K562 (cell line): ENCODE results near the gene BSCL2. TPM values are rescaled to one million over a fixed set of nuclear protein-coding genes. Genes with fewer than 3 reads are reported as not detected.

Experiments
- CXXC5 ChIP-seq: fragments of 250-450 bp; sonication (Bioruptor Pico); IDR thresholded peaks from 2 replicates; pipeline ENCODE4 v1.8.0; 2022; ENCODE audit warnings: inconsistent platforms, mild to moderate bottlenecking, moderate library complexity
- FUS ChIP-seq: fragments of 200-400 bp; formaldehyde crosslinking; optimal IDR thresholded peaks from 2 replicates; pipeline ENCODE3; 2017; ENCODE audit warnings: low read depth, low read length
- GABPA ChIP-seq: fragments of 200-800 bp; sonication (Bioruptor generic); conservative IDR thresholded peaks from 2 replicates; pipeline ENCODE4 v1.6.1; 2016; ENCODE audit warnings: low read depth, missing genetic modification characterization, missing compliant biosample characterization
- HNRNPLL ChIP-seq: fragments of 200-400 bp; formaldehyde crosslinking; IDR thresholded peaks from 2 replicates; pipeline ENCODE4 v1.6.1; 2017; ENCODE audit warnings: low read length, low read depth, mild to moderate bottlenecking; ENCODE audit not compliant: poor library complexity, severe bottlenecking
- KLF16 ChIP-seq: IDR thresholded peaks from 2 replicates; pipeline ENCODE4 v1.6.1; 2016; ENCODE audit warnings: antibody characterized with exemption
- MYC ChIP-seq, 2 experiments: fragments of 250-450 bp in 1 of 2; sonication (Bioruptor Pico) in 1 of 2; IDR thresholded peaks; 2 replicates each; pipeline versions ENCODE4 v1.5.1 to v1.6.1; 2012 to 2021; ENCODE audit warnings: low read depth in 2 of 2, borderline replicate concordance in 1 of 2, improper control_type of control experiment in 1 of 2, low read length in 1 of 2, mild to moderate bottlenecking in 1 of 2, moderate library complexity in 1 of 2
- NFXL1 ChIP-seq: fragments of 450-650 bp; formaldehyde crosslinking; IDR thresholded peaks from 2 replicates; pipeline ENCODE4 v1.4.0; 2021; ENCODE audit warnings: mild to moderate bottlenecking
- POLR2G ChIP-seq: fragments of 200-400 bp; formaldehyde crosslinking; IDR thresholded peaks from 2 replicates; pipeline ENCODE4 v1.6.1; 2017; ENCODE audit warnings: low read depth, mild to moderate bottlenecking, antibody characterized with exemption, low read length, moderate library complexity
- PTBP1 ChIP-seq: fragments of 200-400 bp; formaldehyde crosslinking; IDR thresholded peaks from 2 replicates; pipeline ENCODE4 v1.6.1; 2017; ENCODE audit warnings: low read depth, low read length
- SMARCB1 ChIP-seq: IDR thresholded peaks from 2 replicates; pipeline ENCODE4 v1.6.1; 2011; ENCODE audit warnings: improper control_type of control experiment, low read depth; ENCODE audit not compliant: insufficient read length
- SP2 ChIP-seq: IDR thresholded peaks from 2 replicates; pipeline ENCODE4 v1.6.1; 2011; ENCODE audit warnings: mild to moderate bottlenecking, low read depth, low read length, moderate library complexity; ENCODE audit not compliant: poor library complexity, severe bottlenecking; ENCODE audit errors: extremely low read depth
- ZEB2 ChIP-seq: fragments of 450-650 bp; IDR thresholded peaks from 2 replicates; pipeline ENCODE4 v1.6.1; 2016
- ZFP36 ChIP-seq: fragments of 150-350 bp; IDR thresholded peaks from 2 replicates; pipeline ENCODE4 v1.6.1; 2018; ENCODE audit warnings: low read length, low read depth; ENCODE audit not compliant: partially characterized antibody
- ZNF133 ChIP-seq: fragments of 250-450 bp; sonication (Bioruptor Pico); IDR thresholded peaks from 2 replicates; pipeline ENCODE4 v1.4.0; 2020; ENCODE audit warnings: mild to moderate bottlenecking
- ZNF134 ChIP-seq: fragments of 250-450 bp; sonication (Bioruptor Pico); conservative IDR thresholded peaks from 2 replicates; pipeline ENCODE4 v1.4.0; 2020
- ZNF143 ChIP-seq: sonication (generic); formaldehyde crosslinking; IDR thresholded peaks from 2 replicates; pipeline ENCODE4 v1.9.0; 2022; ENCODE audit warnings: mild to moderate bottlenecking, missing genetic modification reagents
- ZNF224 ChIP-seq: sonication (generic); formaldehyde crosslinking; IDR thresholded peaks from 2 replicates; pipeline ENCODE4 v1.8.0; 2022; ENCODE audit warnings: mild to moderate bottlenecking, missing genetic modification reagents
- polyA plus RNA-seq, 8 experiments: library from polyadenylated mRNA; depleted of rRNA in 4 of 8; stranded (reverse) in 5 of 8; unstranded in 3 of 8; fragments of >200 nt; fragmentation: Nextera tagmentation in 2 of 8; fragmentation: Illumina TruSeq in 1 of 8; extraction: Ambion mirVana in 2 of 8; extraction: Trizol in 1 of 8; gene quantifications; 2 replicates each; pipeline versions ENCODE4 v1.2.1 to v1.2.3, GENCODE V29; 2011 to 2014; ENCODE audit warnings: inconsistent platforms in 1 of 8, missing spikeins in 1 of 8
- total RNA-seq, 7 experiments: library from RNA; depleted of rRNA in 6 of 7; stranded (reverse); fragments of >200 nt in 6 of 7; fragmentation: Illumina TruSeq in 2 of 7; extraction: Trizol in 2 of 7; gene quantifications; 2 replicates each; pipeline versions ENCODE4 v1.2.1 to v1.2.3, GENCODE V29; 2011 to 2021; ENCODE audit warnings: low replicate concordance in 1 of 7
- TF ChIP-seq, protein P1 (sequence below), 3 experiments: fragments of 200-800 bp in 1 of 3; fragments of 250-450 bp in 1 of 3; fragments of 450-650 bp in 1 of 3; sonication (Bioruptor Pico) in 1 of 3; sonication (Bioruptor generic) in 1 of 3; formaldehyde crosslinking in 1 of 3; IDR thresholded peaks; 2 replicates each; pipeline versions ENCODE4 v1.6.1 to v1.8.0; 2016 to 2022; ENCODE audit warnings: mild to moderate bottlenecking in 2 of 3, missing genetic modification characterization in 2 of 3, missing compliant biosample characterization in 1 of 3, moderate library complexity in 1 of 3
- TF ChIP-seq, protein P2 (sequence below): fragments of 250-450 bp; sonication (Bioruptor Pico); IDR thresholded peaks from 2 replicates; pipeline ENCODE4 v1.5.0; 2022; ENCODE audit warnings: mild to moderate bottlenecking
- TF ChIP-seq, protein P3 (sequence below): fragments of 250-450 bp; sonication (Bioruptor Pico); IDR thresholded peaks from 2 replicates; pipeline ENCODE4 v1.8.0; 2021; ENCODE audit warnings: mild to moderate bottlenecking, moderate library complexity

BSCL2 gene
- total and polyA plus RNA-seq, 9 of the 15 experiments (the other 6 are each of a cell fraction or from before 2014, with no cell fraction given), result 18.9 to 51.7 (median 35.2) TPM

DNA sequence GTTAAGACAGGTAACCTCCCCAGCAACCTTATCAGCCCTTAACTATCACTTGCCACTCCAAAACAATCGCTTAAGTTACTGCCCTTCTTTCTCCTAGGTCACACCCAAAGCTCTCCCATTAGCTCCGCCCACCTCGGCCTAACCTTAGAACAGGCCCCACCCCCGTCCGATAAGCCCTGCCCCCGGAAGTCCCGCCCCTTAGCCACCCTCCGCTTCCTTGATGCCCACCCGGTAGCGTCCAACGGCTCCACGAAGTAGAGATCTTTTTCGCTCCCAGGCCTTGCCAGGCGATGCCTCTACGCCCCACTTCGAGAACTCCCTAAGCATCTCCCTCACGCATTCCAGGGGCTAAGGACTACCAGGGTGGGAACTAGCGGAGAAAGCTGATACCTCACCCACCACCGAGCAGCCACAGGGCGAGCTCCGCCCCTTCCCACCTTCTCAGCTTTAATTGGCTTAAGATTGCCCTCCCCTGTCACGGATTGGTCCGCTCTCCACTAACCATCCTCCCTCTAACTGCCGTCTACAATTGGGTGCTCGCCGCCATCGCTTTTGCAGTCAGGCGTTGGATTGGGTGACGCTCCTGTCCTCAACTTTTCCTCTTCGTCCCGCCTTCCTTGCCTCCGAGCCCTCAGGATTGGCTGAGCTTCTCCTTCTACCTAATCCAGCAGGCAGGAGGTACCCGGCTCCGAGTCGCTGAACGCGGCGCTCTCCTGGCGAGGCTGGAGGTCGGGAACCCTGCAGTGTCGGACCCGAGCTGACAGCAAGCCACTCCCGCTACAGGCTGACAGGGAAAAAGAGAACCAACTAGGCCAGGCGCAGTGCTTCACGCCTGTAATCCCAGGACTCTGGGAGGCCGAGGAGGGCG is 46.7 kb upstream of the BSCL2 start, which contains the start of gene ZBTB3 (continued):
- TF ChIP-seq POLR2G (peak; percentile 96), MYC (IDR thresholded peaks at IDR 0.05; ENCODE audit: low read depth, low read length) (peak; percentile 13; the same call in 1 of the 2 replicates), MYC (CRISPR knock-in tag; IDR thresholded peaks at IDR 0.05; ENCODE audit: borderline replicate concordance, low read depth) (no peak; the same call in 1 of the 2 replicates), PTBP1 (no peak), HNRNPLL (no peak), SP2 (peak; percentile 95), KLF16 (no peak), ZNF143 (CRISPR knock-in tag) (no peak), ZNF224 (no peak), FUS (no peak), NFXL1 (CRISPR knock-in tag) (no peak), ZFP36 (peak; percentile 15), SMARCB1 (no peak), ZNF133 (CRISPR knock-in tag) (no peak), CXXC5 (CRISPR knock-in tag) (peak; percentile 56), GABPA (tag) (peak; percentile 96), ZEB2 (0 out of 2 replicates have a peak, but pooled peaks have one; percentile 39), ZNF134 (CRISPR knock-in tag) (0 out of 2 replicates have a peak, but pooled peaks have one; percentile 14)
- TF ChIP-seq, protein P1, sequence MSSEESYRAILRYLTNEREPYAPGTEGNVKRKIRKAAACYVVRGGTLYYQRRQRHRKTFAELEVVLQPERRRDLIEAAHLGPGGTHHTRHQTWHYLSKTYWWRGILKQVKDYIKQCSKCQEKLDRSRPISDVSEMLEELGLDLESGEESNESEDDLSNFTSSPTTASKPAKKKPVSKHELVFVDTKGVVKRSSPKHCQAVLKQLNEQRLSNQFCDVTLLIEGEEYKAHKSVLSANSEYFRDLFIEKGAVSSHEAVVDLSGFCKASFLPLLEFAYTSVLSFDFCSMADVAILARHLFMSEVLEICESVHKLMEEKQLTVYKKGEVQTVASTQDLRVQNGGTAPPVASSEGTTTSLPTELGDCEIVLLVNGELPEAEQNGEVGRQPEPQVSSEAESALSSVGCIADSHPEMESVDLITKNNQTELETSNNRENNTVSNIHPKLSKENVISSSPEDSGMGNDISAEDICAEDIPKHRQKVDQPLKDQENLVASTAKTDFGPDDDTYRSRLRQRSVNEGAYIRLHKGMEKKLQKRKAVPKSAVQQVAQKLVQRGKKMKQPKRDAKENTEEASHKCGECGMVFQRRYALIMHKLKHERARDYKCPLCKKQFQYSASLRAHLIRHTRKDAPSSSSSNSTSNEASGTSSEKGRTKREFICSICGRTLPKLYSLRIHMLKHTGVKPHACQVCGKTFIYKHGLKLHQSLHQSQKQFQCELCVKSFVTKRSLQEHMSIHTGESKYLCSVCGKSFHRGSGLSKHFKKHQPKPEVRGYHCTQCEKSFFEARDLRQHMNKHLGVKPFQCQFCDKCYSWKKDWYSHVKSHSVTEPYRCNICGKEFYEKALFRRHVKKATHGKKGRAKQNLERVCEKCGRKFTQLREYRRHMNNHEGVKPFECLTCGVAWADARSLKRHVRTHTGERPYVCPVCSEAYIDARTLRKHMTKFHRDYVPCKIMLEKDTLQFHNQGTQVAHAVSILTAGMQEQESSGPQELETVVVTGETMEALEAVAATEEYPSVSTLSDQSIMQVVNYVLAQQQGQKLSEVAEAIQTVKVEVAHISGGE (CRISPR knock-in tag; IDR thresholded peaks at IDR 0.05), result peak in 1 of 3 experiments; percentile 43; a peak in 1 of 6 replicates
- TF ChIP-seq, protein P2, sequence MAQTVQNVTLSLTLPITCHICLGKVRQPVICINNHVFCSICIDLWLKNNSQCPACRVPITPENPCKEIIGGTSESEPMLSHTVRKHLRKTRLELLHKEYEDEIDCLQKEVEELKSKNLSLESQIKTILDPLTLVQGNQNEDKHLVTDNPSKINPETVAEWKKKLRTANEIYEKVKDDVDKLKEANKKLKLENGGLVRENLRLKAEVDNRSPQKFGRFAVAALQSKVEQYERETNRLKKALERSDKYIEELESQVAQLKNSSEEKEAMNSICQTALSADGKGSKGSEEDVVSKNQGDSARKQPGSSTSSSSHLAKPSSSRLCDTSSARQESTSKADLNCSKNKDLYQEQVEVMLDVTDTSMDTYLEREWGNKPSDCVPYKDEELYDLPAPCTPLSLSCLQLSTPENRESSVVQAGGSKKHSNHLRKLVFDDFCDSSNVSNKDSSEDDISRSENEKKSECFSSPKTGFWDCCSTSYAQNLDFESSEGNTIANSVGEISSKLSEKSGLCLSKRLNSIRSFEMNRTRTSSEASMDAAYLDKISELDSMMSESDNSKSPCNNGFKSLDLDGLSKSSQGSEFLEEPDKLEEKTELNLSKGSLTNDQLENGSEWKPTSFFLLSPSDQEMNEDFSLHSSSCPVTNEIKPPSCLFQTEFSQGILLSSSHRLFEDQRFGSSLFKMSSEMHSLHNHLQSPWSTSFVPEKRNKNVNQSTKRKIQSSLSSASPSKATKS (CRISPR knock-in tag), result no peak
- TF ChIP-seq, protein P3, sequence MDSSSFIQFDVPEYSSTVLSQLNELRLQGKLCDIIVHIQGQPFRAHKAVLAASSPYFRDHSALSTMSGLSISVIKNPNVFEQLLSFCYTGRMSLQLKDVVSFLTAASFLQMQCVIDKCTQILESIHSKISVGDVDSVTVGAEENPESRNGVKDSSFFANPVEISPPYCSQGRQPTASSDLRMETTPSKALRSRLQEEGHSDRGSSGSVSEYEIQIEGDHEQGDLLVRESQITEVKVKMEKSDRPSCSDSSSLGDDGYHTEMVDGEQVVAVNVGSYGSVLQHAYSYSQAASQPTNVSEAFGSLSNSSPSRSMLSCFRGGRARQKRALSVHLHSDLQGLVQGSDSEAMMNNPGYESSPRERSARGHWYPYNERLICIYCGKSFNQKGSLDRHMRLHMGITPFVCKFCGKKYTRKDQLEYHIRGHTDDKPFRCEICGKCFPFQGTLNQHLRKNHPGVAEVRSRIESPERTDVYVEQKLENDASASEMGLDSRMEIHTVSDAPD, result no peak
